ENCODE results near the gene REV3L. TPM values are rescaled to one million over a fixed set of nuclear protein-coding genes. Genes with fewer than 3 reads are reported as not detected.

REV3L gene
- total and polyA plus RNA-seq, 2 of the 13 experiments (the other 11 are each of a cell fraction or from before 2014, with no cell fraction given): 12.8 to 31.3 TPM

DNA sequence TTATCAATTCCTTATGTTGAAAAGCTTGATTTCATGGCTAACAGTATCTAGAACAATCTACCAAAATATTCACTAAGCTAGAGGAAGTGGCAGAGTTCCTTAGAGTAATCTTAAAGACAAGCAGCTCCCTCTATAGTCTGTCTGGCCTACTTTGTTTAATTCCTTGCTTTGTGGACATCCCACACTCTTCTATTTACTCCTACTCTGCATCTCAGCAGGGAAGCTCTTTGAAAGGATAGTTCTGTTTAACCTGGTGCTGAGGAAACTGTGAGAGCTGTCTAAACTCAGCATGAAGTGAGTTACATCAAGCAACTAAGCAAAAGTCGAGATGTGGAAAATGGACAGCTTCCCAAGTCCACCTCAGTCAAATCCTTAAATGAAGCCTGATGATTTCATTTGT is 4.3 kb downstream of the REV3L start (continued):
- TF ChIP-seq, protein P1, sequence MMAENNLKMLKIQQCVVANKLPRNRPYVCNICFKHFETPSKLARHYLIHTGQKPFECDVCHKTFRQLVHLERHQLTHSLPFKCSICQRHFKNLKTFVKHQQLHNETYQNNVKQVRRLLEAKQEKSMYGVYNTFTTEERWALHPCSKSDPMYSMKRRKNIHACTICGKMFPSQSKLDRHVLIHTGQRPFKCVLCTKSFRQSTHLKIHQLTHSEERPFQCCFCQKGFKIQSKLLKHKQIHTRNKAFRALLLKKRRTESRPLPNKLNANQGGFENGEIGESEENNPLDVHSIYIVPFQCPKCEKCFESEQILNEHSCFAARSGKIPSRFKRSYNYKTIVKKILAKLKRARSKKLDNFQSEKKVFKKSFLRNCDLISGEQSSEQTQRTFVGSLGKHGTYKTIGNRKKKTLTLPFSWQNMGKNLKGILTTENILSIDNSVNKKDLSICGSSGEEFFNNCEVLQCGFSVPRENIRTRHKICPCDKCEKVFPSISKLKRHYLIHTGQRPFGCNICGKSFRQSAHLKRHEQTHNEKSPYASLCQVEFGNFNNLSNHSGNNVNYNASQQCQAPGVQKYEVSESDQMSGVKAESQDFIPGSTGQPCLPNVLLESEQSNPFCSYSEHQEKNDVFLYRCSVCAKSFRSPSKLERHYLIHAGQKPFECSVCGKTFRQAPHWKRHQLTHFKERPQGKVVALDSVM (CRISPR knock-in tag; IDR thresholded peaks at IDR 0.05): no peak
- TF ChIP-seq YY1 (IDR thresholded peaks at IDR 0.05; ENCODE audit: insufficient read depth, insufficient replicate concordance, low read depth, low read length): no peak
- TF ChIP-seq, protein P2, sequence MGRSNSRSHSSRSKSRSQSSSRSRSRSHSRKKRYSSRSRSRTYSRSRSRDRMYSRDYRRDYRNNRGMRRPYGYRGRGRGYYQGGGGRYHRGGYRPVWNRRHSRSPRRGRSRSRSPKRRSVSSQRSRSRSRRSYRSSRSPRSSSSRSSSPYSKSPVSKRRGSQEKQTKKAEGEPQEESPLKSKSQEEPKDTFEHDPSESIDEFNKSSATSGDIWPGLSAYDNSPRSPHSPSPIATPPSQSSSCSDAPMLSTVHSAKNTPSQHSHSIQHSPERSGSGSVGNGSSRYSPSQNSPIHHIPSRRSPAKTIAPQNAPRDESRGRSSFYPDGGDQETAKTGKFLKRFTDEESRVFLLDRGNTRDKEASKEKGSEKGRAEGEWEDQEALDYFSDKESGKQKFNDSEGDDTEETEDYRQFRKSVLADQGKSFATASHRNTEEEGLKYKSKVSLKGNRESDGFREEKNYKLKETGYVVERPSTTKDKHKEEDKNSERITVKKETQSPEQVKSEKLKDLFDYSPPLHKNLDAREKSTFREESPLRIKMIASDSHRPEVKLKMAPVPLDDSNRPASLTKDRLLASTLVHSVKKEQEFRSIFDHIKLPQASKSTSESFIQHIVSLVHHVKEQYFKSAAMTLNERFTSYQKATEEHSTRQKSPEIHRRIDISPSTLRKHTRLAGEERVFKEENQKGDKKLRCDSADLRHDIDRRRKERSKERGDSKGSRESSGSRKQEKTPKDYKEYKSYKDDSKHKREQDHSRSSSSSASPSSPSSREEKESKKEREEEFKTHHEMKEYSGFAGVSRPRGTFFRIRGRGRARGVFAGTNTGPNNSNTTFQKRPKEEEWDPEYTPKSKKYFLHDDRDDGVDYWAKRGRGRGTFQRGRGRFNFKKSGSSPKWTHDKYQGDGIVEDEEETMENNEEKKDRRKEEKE (IDR thresholded peaks at IDR 0.05): no peak
- TF ChIP-seq ZNF44 (CRISPR knock-in tag; IDR thresholded peaks at IDR 0.05): no peak
- peak; percentile 17; the same call in 1 of the 2 replicates for TF ChIP-seq TCF12 (IDR thresholded peaks at IDR 0.05)
- TF ChIP-seq TCF12 (CRISPR knock-in tag; IDR thresholded peaks at IDR 0.05): no peak
- no peak for TF ChIP-seq PTBP1 (IDR thresholded peaks at IDR 0.05; ENCODE audit: low read depth, low read length, poor library complexity, severe bottlenecking)
- no peak for TF ChIP-seq ZNF556 (CRISPR knock-in tag; IDR thresholded peaks at IDR 0.05; ENCODE audit: borderline replicate concordance)
- TF ChIP-seq, protein P3, sequence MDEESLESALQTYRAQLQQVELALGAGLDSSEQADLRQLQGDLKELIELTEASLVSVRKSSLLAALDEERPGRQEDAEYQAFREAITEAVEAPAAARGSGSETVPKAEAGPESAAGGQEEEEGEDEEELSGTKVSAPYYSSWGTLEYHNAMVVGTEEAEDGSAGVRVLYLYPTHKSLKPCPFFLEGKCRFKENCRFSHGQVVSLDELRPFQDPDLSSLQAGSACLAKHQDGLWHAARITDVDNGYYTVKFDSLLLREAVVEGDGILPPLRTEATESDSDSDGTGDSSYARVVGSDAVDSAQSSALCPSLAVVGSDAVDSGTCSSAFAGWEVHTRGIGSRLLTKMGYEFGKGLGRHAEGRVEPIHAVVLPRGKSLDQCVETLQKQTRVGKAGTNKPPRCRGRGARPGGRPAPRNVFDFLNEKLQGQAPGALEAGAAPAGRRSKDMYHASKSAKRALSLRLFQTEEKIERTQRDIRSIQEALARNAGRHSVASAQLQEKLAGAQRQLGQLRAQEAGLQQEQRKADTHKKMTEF (CRISPR knock-in tag; IDR thresholded peaks at IDR 0.05): 0 out of 2 replicates have a peak, but pooled peaks have one; percentile 21
- TF ChIP-seq, protein P4, sequence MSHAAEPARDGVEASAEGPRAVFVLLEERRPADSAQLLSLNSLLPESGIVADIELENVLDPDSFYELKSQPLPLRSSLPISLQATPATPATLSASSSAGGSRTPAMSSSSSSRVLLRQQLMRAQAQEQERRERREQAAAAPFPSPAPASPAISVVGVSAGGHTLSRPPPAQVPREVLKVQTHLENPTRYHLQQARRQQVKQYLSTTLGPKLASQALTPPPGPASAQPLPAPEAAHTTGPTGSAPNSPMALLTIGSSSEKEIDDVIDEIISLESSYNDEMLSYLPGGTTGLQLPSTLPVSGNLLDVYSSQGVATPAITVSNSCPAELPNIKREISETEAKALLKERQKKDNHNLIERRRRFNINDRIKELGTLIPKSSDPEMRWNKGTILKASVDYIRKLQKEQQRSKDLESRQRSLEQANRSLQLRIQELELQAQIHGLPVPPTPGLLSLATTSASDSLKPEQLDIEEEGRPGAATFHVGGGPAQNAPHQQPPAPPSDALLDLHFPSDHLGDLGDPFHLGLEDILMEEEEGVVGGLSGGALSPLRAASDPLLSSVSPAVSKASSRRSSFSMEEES (CRISPR knock-in tag; IDR thresholded peaks at IDR 0.05): no peak
- 0 out of 2 replicates have a peak, but pooled peaks have one; percentile 38 for TF ChIP-seq KAT8 (CRISPR knock-in tag; IDR thresholded peaks at IDR 0.05)
- no peak for TF ChIP-seq ZNF781 (CRISPR knock-in tag; IDR thresholded peaks at IDR 0.05; ENCODE audit: borderline replicate concordance, not compliant biosample characterization)
- no peak for TF ChIP-seq ZNF138 (CRISPR knock-in tag; IDR thresholded peaks at IDR 0.05; ENCODE audit: low read depth)
- TF ChIP-seq ZNF30 (CRISPR knock-in tag; IDR thresholded peaks at IDR 0.05): no peak
- TF ChIP-seq, protein P5, sequence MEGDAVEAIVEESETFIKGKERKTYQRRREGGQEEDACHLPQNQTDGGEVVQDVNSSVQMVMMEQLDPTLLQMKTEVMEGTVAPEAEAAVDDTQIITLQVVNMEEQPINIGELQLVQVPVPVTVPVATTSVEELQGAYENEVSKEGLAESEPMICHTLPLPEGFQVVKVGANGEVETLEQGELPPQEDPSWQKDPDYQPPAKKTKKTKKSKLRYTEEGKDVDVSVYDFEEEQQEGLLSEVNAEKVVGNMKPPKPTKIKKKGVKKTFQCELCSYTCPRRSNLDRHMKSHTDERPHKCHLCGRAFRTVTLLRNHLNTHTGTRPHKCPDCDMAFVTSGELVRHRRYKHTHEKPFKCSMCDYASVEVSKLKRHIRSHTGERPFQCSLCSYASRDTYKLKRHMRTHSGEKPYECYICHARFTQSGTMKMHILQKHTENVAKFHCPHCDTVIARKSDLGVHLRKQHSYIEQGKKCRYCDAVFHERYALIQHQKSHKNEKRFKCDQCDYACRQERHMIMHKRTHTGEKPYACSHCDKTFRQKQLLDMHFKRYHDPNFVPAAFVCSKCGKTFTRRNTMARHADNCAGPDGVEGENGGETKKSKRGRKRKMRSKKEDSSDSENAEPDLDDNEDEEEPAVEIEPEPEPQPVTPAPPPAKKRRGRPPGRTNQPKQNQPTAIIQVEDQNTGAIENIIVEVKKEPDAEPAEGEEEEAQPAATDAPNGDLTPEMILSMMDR (CRISPR knock-in tag; IDR thresholded peaks at IDR 0.05): peak; percentile 32

All from HepG2 (cell line).